H1 (cell line): Measurements from ENCODE around the gene BCL2A1. TPM values are rescaled to one million over a fixed set of nuclear protein-coding genes. Genes with fewer than 3 reads are reported as not detected.

Source experiments
- CTCF ChIA-PET: fragments of 300-600 bp; sonication (Branson Sonifier 250); formaldehyde crosslinking; loops from one replicate; lab custom pipeline; 2021; ENCODE audit not compliant: partially characterized antibody; lab: Charles Lee
- POLR2A ChIA-PET: fragments of 300-600 bp; sonication (Branson Sonifier 250); formaldehyde crosslinking; loops from one replicate; lab custom pipeline; 2021; ENCODE audit warnings: inconsistent platforms; ENCODE audit not compliant: partially characterized antibody; lab: Charles Lee
- DNase-seq, 2 experiments: peaks; one replicate each; pipeline versions ENCODE4 v3.0.0 to v3.0.0-alpha.2; 2010 to 2022; ENCODE audit warnings: low spot score in 2 of 2, low read depth in 1 of 2, mixed read lengths in 1 of 2
- FAIRE-seq: peaks from 2 replicates; lab custom pipeline; 2011; peaks lifted over from hg19 to GRCh38; lab: Jason Lieb, UNC
- H2AFZ ChIP-seq: 2 replicates; pipeline ENCODE4 v1.8.1; 2012; ENCODE audit warnings: low read length, inconsistent platforms
- H2AK5ac ChIP-seq: 2 replicates; pipeline ENCODE4 v1.6.1; 2013; ENCODE audit warnings: low read depth, low read length
- H2BK120ac ChIP-seq: replicated peaks from 2 replicates; pipeline ENCODE3; 2013; ENCODE audit warnings: low read depth, low read length, inconsistent platforms
- H2BK12ac ChIP-seq: 2 replicates; pipeline ENCODE4 v1.6.1; 2013; ENCODE audit warnings: low read depth, low read length
- H2BK15ac ChIP-seq: 2 replicates; pipeline ENCODE4 v1.6.1; 2013; ENCODE audit warnings: low read length
- H2BK20ac ChIP-seq: 2 replicates; pipeline ENCODE4 v1.6.1; 2013; ENCODE audit warnings: low read length
- H2BK5ac ChIP-seq: 2 replicates; pipeline ENCODE4 v1.6.1; 2013; ENCODE audit warnings: low read depth, low read length
- H3K14ac ChIP-seq: 2 replicates; pipeline ENCODE4 v1.6.1; 2013; ENCODE audit warnings: inconsistent platforms; ENCODE audit not compliant: insufficient read length
- H3K18ac ChIP-seq: 2 replicates; pipeline ENCODE4 v1.6.1; 2013; ENCODE audit warnings: low read length; ENCODE audit errors: extremely low read depth
- H3K23ac ChIP-seq: 2 replicates; pipeline ENCODE4 v1.6.1; 2013; ENCODE audit warnings: inconsistent platforms; ENCODE audit not compliant: insufficient read length
- H3K23me2 ChIP-seq: 2 replicates; pipeline ENCODE4 v1.6.1; 2013; ENCODE audit warnings: low read depth, low read length
- H3K27ac ChIP-seq: 2 replicates; pipeline ENCODE4 v1.6.1; 2011; ENCODE audit warnings: low read depth, low read length, inconsistent platforms
- H3K27me3 ChIP-seq, 4 experiments: replicated peaks in 1 of 4; 1 replicate in 1 of 4; 2 replicates in 3 of 4; pipeline versions ENCODE4 v1.6.1 to v1.8.1; 2011 to 2013; ENCODE audit warnings: low read length in 3 of 4, mild to moderate bottlenecking in 3 of 4, inconsistent platforms in 2 of 4, mixed read lengths in 2 of 4, moderate library complexity in 1 of 4; ENCODE audit not compliant: control insufficient read depth in 3 of 4, insufficient read depth in 3 of 4; ENCODE audit errors: extremely low read depth in 1 of 4
- H3K36me3 ChIP-seq, 4 experiments: 2 replicates each; pipeline versions ENCODE4 v1.6.1 to v1.8.1; 2011 to 2013; ENCODE audit warnings: mild to moderate bottlenecking in 4 of 4, low read length in 3 of 4, moderate library complexity in 2 of 4, control low read depth in 1 of 4, inconsistent platforms in 1 of 4; ENCODE audit not compliant: insufficient read depth in 4 of 4, control insufficient read depth in 2 of 4
- H3K4ac ChIP-seq: replicated peaks from 2 replicates; pipeline ENCODE3; 2013; ENCODE audit warnings: low read length, low read depth, mixed read lengths, inconsistent platforms; ENCODE audit not compliant: insufficient read length
- H3K4me1 ChIP-seq, 4 experiments: replicated peaks in 1 of 4; 1 replicate in 1 of 4; 2 replicates in 3 of 4; pipeline versions ENCODE4 v1.6.1 to v1.8.1; 2011 to 2013; ENCODE audit warnings: low read length in 3 of 4, inconsistent platforms in 2 of 4, mixed read lengths in 1 of 4; ENCODE audit not compliant: insufficient read depth in 4 of 4, control insufficient read depth in 3 of 4
- H3K4me2 ChIP-seq, 2 experiments: 2 replicates each; pipeline versions ENCODE4 v1.6.1 to v1.8.1; 2011 to 2013; ENCODE audit warnings: low read depth in 2 of 2, low read length in 2 of 2, control low read depth in 1 of 2, inconsistent platforms in 1 of 2, mild to moderate bottlenecking in 1 of 2; ENCODE audit not compliant: insufficient read depth in 1 of 2
- H3K4me3 ChIP-seq, 4 experiments: fragments of 200-600, 300-600 bp in 1 of 4; sonication (generic), shearing (Covaris generic), sonication (Bioruptor Twin) in 1 of 4; 2 replicates each; pipeline versions ENCODE4 v1.5.1 to v1.8.1; 2011 to 2016; ENCODE audit warnings: low read length in 4 of 4, low read depth in 3 of 4, control low read depth in 2 of 4, inconsistent platforms in 2 of 4, mild to moderate bottlenecking in 2 of 4, mixed read lengths in 1 of 4, moderate library complexity in 1 of 4; ENCODE audit not compliant: insufficient read depth in 2 of 4; ENCODE audit errors: extremely low read depth in 1 of 4
- H3K56ac ChIP-seq: replicated peaks from 2 replicates; pipeline ENCODE3; 2013; ENCODE audit warnings: low read depth, mild to moderate bottlenecking, mixed read lengths, low read length, inconsistent platforms; ENCODE audit not compliant: insufficient read length
- H3K79me1 ChIP-seq: 2 replicates; pipeline ENCODE4 v1.6.1; 2013; ENCODE audit warnings: low read depth, low read length, control low read depth
- H3K79me2 ChIP-seq, 2 experiments: 2 replicates each; pipeline versions ENCODE4 v1.6.1 to v1.8.1; 2012 to 2013; ENCODE audit warnings: low read length in 2 of 2, mild to moderate bottlenecking in 2 of 2, inconsistent platforms in 1 of 2; ENCODE audit not compliant: insufficient read depth in 2 of 2, control insufficient read depth in 1 of 2
- H3K9ac ChIP-seq, 4 experiments: replicated peaks in 1 of 4; 1 replicate in 1 of 4; 2 replicates in 3 of 4; pipeline versions ENCODE4 v1.6.1 to v1.8.1; 2011 to 2013; ENCODE audit warnings: low read depth in 3 of 4, low read length in 3 of 4, control low read depth in 2 of 4, mild to moderate bottlenecking in 2 of 4, moderate library complexity in 2 of 4, inconsistent platforms in 1 of 4; ENCODE audit errors: extremely low read depth in 1 of 4
- H3K9me3 ChIP-seq, 2 experiments: 2 replicates each; pipeline versions ENCODE4 v1.6.1 to v1.8.1; 2012 to 2013; ENCODE audit warnings: mild to moderate bottlenecking in 2 of 2, moderate library complexity in 2 of 2, control low read depth in 1 of 2, inconsistent platforms in 1 of 2, low read depth in 1 of 2, low read length in 1 of 2, mixed read lengths in 1 of 2; ENCODE audit not compliant: insufficient read depth in 2 of 2
- H4K20me1 ChIP-seq, 2 experiments: replicated peaks in 1 of 2; 2 replicates each; pipeline versions ENCODE3 to v1.8.1; 2011 to 2013; ENCODE audit warnings: inconsistent platforms in 2 of 2, low read length in 2 of 2, mild to moderate bottlenecking in 1 of 2; ENCODE audit not compliant: insufficient read depth in 2 of 2, control insufficient read depth in 1 of 2
- H4K5ac ChIP-seq: 2 replicates; pipeline ENCODE4 v1.6.1; 2013; ENCODE audit warnings: low read length, low read depth, mixed read lengths, inconsistent platforms; ENCODE audit not compliant: insufficient read length
- H4K8ac ChIP-seq: 2 replicates; pipeline ENCODE4 v1.8.0; 2013; ENCODE audit warnings: mild to moderate bottlenecking, moderate library complexity, low read length, inconsistent platforms; ENCODE audit not compliant: insufficient read depth; ENCODE audit errors: extremely low read depth
- H4K91ac ChIP-seq: replicated peaks from 2 replicates; pipeline ENCODE3; 2013; ENCODE audit warnings: low read length, mixed read lengths, inconsistent platforms; ENCODE audit not compliant: insufficient read length
- ASH2L ChIP-seq: fragments of 200-600, 300-600 bp; sonication (generic); IDR thresholded peaks from one replicate; pipeline ENCODE4 v1.7.1; 2017; ENCODE audit warnings: low read length
- NANOG ChIP-seq: IDR thresholded peaks from 2 replicates; pipeline ENCODE4 v1.6.1; 2011; ENCODE audit warnings: low read length, low read depth, mild to moderate bottlenecking, inconsistent platforms; ENCODE audit not compliant: insufficient read depth, poor library complexity, severe bottlenecking
- POLR2AphosphoS5 ChIP-seq: IDR thresholded peaks from 2 replicates; pipeline ENCODE4 v1.6.1; 2011; ENCODE audit warnings: low read depth, low read length
- SIRT6 ChIP-seq: IDR thresholded peaks from one replicate; pipeline ENCODE4 v1.7.1; 2012; ENCODE audit warnings: low read length, inconsistent platforms
- ZNF274 ChIP-seq: IDR thresholded peaks from 2 replicates; pipeline ENCODE4 v1.7.0; 2012; ENCODE audit warnings: low read length, borderline replicate concordance; ENCODE audit errors: extremely low read depth
- WGBS, 2 experiments: shearing (Covaris generic) in 1 of 2; methylation state at CpG; one replicate each; pipeline versions ENCODE4 v1.1.6 to v1.1.7; 2013 to 2015; ENCODE audit warnings: low lambda C conversion rate in 2 of 2, mixed read lengths in 2 of 2, inconsistent platforms in 1 of 2, low coverage in 1 of 2, missing lambda C conversion rate in 1 of 2; ENCODE audit not compliant: insufficient replicate concordance in 2 of 2, insufficient coverage in 1 of 2, insufficient read length in 1 of 2; ENCODE audit errors: extremely low coverage in 1 of 2, missing lambda C conversion rate in 1 of 2; 5-methylcytosine and 5-hydroxymethylcytosine counted together
- polyA plus RNA-seq, 7 experiments: library from polyadenylated mRNA; depleted of rRNA in 3 of 7; stranded (reverse) in 5 of 7; unstranded in 2 of 7; fragments of >200 nt in 5 of 7; fragments of 200-250 nt in 2 of 7; gene quantifications; 1 replicate in 5 of 7; 2 replicates in 1 of 7; 4 replicates in 1 of 7; pipeline versions ENCODE4 v1.2.1 to v1.2.3, GENCODE V29; 2011 to 2013; ENCODE audit warnings: missing spikeins in 2 of 7, mixed read lengths in 2 of 7
- total RNA-seq: library from RNA; stranded (reverse); fragmentation: NEBNext Ultra II Directional; extraction: Animal tissue kit (Norgen Biotek cat#: 25700); gene quantifications from 2 replicates; pipeline ENCODE4 v1.2.1, GENCODE V29; 2021

The BCL2A1 gene
- total and polyA plus RNA-seq, 2 of the 8 experiments (the other 6 are each of a cell fraction or from before 2014, with no cell fraction given) = not detected

GRCh38 chr15:79990280-79990996 lies 19.4 kb upstream of the BCL2A1 start:
- Histone ChIP-seq H3K23ac (no peak overlapping the region), H4K8ac (no peak overlapping the region), H2AFZ (no peak overlapping the region), H3K79me2 (no peaks in the 10 kb centered on the region), H2BK20ac (no peak overlapping the region), H3K27ac (no peak overlapping the region), H4K91ac (no peak overlapping the region), H3K9ac (no peak overlapping the region), H3K4me1 (no peaks in the 10 kb centered on the region), H3K4ac (no peak overlapping the region), H2BK5ac (no peak overlapping the region), H3K4me3 (no peak overlapping the region), H2BK120ac (no peak overlapping the region), H3K14ac (no peak overlapping the region), H3K36me3 (no peaks in the 10 kb centered on the region), H2BK15ac (no peak overlapping the region), H3K18ac (no peak overlapping the region), H3K4me2 (no peak overlapping the region), H3K79me1 (no peaks in the 10 kb centered on the region), H3K23me2 (no peaks in the 10 kb centered on the region), H2BK12ac (no peak overlapping the region), H3K27me3 (no peaks in the 10 kb centered on the region), H2AK5ac (no peak overlapping the region), H3K56ac (no peak overlapping the region), H4K5ac (no peak overlapping the region), H4K20me1 (no peaks in the 10 kb centered on the region), H3K9me3 (no peaks in the 10 kb centered on the region)
- CTCF ChIA-PET = interaction anchor here (0.8 to 1.5 kb wide), 3 partner anchors 39 to 103 kb away, joined by 3 to 6 read pairs (median 3); no protein-coding TSS in a partner anchor
- WGBS, 2 experiments = 89% methylated on average over 6 of the region's 8 CpGs; no CpG with 5 or more reads in 1 of the 2 experiments
- TF ChIP-seq SIRT6 = no peak
- TF ChIP-seq ZNF274 = no peak
- no peak for TF ChIP-seq NANOG
- TF ChIP-seq POLR2AphosphoS5 = no peak
- no peak for TF ChIP-seq ASH2L
- DNase-seq = no peak
- POLR2A ChIA-PET = no interaction called here
- FAIRE-seq = no peak
